Hepatocyte (in vitro differentiated cells): ENCODE results near the gene HPSE2.

Source experiments
- CTCF ChIP-seq: fragments of 200-600 bp; sonication (generic); IDR thresholded peaks from 2 replicates; pipeline ENCODE4 v1.5.1; 2016; ENCODE audit warnings: antibody characterized with exemption, mild to moderate bottlenecking; ENCODE audit not compliant: poor library complexity
- EZH2 ChIP-seq: fragments of 200-600 bp; sonication (generic); IDR thresholded peaks from 2 replicates; pipeline ENCODE4 v1.6.1; 2016; ENCODE audit warnings: antibody characterized with exemption, mild to moderate bottlenecking, borderline replicate concordance
- EZH2phosphoT487 ChIP-seq: fragments of 200-600 bp; sonication (generic); IDR thresholded peaks from one replicate; pipeline ENCODE4 v1.6.1; 2018; ENCODE audit warnings: antibody characterized with exemption, mild to moderate bottlenecking, low read depth, moderate library complexity; ENCODE audit not compliant: unreplicated experiment, severe bottlenecking

GRCh38 chr10:98536551-98536950 lies 699.1 kb downstream of the HPSE2 start:
- TF ChIP-seq CTCF = no peak
- no peak for TF ChIP-seq EZH2
- no peak for TF ChIP-seq EZH2phosphoT487
